SK-N-SH treated with all-trans-retinoic acid at 6 μM for 48 hours (cell line): ENCODE measurements around the gene SLC35A4.

Experiments used
- ATAC-seq: fragments of 200-7000 bp; cut with Tn5 transposase; 3 replicates; pipeline ENCODE4 v1.9.1; 2020; ENCODE audit warnings: mild to moderate bottlenecking, moderate library complexity
- ARNTL ChIP-seq: fragments of 450-650 bp; formaldehyde crosslinking; IDR thresholded peaks from 2 replicates; pipeline ENCODE4 v1.5.0; 2020; ENCODE audit warnings: low read depth, mild to moderate bottlenecking, moderate library complexity, borderline replicate concordance
- BACH2 ChIP-seq: fragments of 250-450 bp; sonication (Bioruptor Pico); IDR thresholded peaks from 2 replicates; pipeline ENCODE4 v1.9.0; 2021; ENCODE audit warnings: mild to moderate bottlenecking, borderline replicate concordance
- ESRRG ChIP-seq: fragments of 250-450 bp; sonication (Bioruptor Pico); IDR thresholded peaks from 2 replicates; pipeline ENCODE4 v1.6.1; 2021; ENCODE audit warnings: mild to moderate bottlenecking
- GLIS3 ChIP-seq: fragments of 250-450 bp; sonication (Bioruptor Pico); IDR thresholded peaks from 2 replicates; pipeline ENCODE4 v1.5.0; 2020; ENCODE audit warnings: mild to moderate bottlenecking, moderate library complexity
- ISL1 ChIP-seq: fragments of 250-450 bp; sonication (Bioruptor Pico); IDR thresholded peaks from 2 replicates; pipeline ENCODE4 v2.1.2; 2022; ENCODE audit warnings: mild to moderate bottlenecking, moderate library complexity
- OSR1 ChIP-seq: fragments of 250-450 bp; sonication (Bioruptor Pico); IDR thresholded peaks from 2 replicates; pipeline ENCODE4 v1.8.0; 2022; ENCODE audit warnings: moderate library complexity, mild to moderate bottlenecking, inconsistent platforms
- PATZ1 ChIP-seq: fragments of 250-450 bp; sonication (Bioruptor Pico); IDR thresholded peaks from 2 replicates; pipeline ENCODE4 v1.8.0; 2020; ENCODE audit warnings: mild to moderate bottlenecking, moderate library complexity, borderline replicate concordance
- PPARA ChIP-seq: fragments of 250-450 bp; sonication (Bioruptor Pico); IDR thresholded peaks from 2 replicates; pipeline ENCODE4 v1.5.0; 2020; ENCODE audit warnings: mild to moderate bottlenecking, borderline replicate concordance
- RARB ChIP-seq: fragments of 250-450 bp; sonication (Bioruptor Pico); IDR thresholded peaks from 2 replicates; pipeline ENCODE4 v1.8.0; 2021; ENCODE audit warnings: mild to moderate bottlenecking, moderate library complexity
- SNAI2 ChIP-seq: fragments of 250-450 bp; sonication (Bioruptor Pico); IDR thresholded peaks from 2 replicates; pipeline ENCODE4 v1.5.0; 2020; ENCODE audit warnings: mild to moderate bottlenecking, moderate library complexity
- TCF4 ChIP-seq: fragments of 250-450 bp; sonication (Bioruptor Pico); IDR thresholded peaks from 2 replicates; pipeline ENCODE4 v1.8.0; 2021; ENCODE audit warnings: mild to moderate bottlenecking, moderate library complexity, borderline replicate concordance
- TOX ChIP-seq: fragments of 250-450 bp; sonication (Bioruptor Pico); IDR thresholded peaks from 2 replicates; pipeline ENCODE4 v1.8.0; 2021; ENCODE audit warnings: mild to moderate bottlenecking, moderate library complexity, borderline replicate concordance
- ZC3H10 ChIP-seq: fragments of 250-450 bp; sonication (Bioruptor Pico); IDR thresholded peaks from 2 replicates; pipeline ENCODE4 v1.5.1; 2021; ENCODE audit warnings: mild to moderate bottlenecking, moderate library complexity
- ZFP3 ChIP-seq: fragments of 250-450 bp; sonication (Bioruptor Pico); IDR thresholded peaks from 2 replicates; pipeline ENCODE4 v1.5.0; 2020; ENCODE audit warnings: mild to moderate bottlenecking, moderate library complexity
- ZFP30 ChIP-seq: fragments of 450-650 bp; formaldehyde crosslinking; IDR thresholded peaks from 2 replicates; pipeline ENCODE4 v1.5.0; 2022; ENCODE audit warnings: mild to moderate bottlenecking, moderate library complexity
- ZNF70 ChIP-seq: fragments of 450-650 bp; formaldehyde crosslinking; IDR thresholded peaks from 2 replicates; pipeline ENCODE4 v1.5.0; 2020; ENCODE audit warnings: mild to moderate bottlenecking, moderate library complexity
- ZNF8 ChIP-seq: fragments of 450-650 bp; formaldehyde crosslinking; IDR thresholded peaks from 2 replicates; pipeline ENCODE4 v1.5.0; 2020; ENCODE audit warnings: mild to moderate bottlenecking, moderate library complexity
- TF ChIP-seq, protein P1 (sequence below): fragments of 250-450 bp; sonication (Bioruptor Pico); IDR thresholded peaks from 2 replicates; pipeline ENCODE4 v1.5.1; 2021; ENCODE audit warnings: mild to moderate bottlenecking, moderate library complexity
- TF ChIP-seq, protein P2 (sequence below): fragments of 250-450 bp; sonication (Bioruptor Pico); IDR thresholded peaks from 2 replicates; pipeline ENCODE4 v1.5.0; 2020; ENCODE audit warnings: mild to moderate bottlenecking, moderate library complexity
- TF ChIP-seq, protein P3 (sequence below): fragments of 250-450 bp; sonication (Bioruptor Pico); IDR thresholded peaks from 2 replicates; pipeline ENCODE4 v1.8.0; 2021; ENCODE audit warnings: low read depth, mild to moderate bottlenecking, moderate library complexity, borderline replicate concordance
- TF ChIP-seq, protein P4 (sequence below): fragments of 250-450 bp; sonication (Bioruptor Pico); IDR thresholded peaks from 2 replicates; pipeline ENCODE4 v1.5.1; 2020; ENCODE audit warnings: low read depth, mild to moderate bottlenecking, moderate library complexity

SLC35A4 gene

DNA sequence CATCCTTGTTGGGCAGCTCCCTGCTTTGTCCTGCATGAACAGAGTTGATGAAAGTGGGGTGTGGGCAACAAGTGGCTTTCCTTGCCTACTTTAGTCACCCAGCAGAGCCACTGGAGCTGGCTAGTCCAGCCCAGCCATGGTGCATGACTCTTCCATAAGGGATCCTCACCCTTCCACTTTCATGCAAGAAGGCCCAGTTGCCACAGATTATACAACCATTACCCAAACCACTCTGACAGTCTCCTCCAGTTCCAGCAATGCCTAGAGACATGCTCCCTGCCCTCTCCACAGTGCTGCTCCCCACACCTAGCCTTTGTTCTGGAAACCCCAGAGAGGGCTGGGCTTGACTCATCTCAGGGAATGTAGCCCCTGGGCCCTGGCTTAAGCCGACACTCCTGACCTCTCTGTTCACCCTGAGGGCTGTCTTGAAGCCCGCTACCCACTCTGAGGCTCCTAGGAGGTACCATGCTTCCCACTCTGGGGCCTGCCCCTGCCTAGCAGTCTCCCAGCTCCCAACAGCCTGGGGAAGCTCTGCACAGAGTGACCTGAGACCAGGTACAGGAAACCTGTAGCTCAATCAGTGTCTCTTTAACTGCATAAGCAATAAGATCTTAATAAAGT, 3.9 kb downstream of the SLC35A4 start (continued):
- TF ChIP-seq, protein P1, sequence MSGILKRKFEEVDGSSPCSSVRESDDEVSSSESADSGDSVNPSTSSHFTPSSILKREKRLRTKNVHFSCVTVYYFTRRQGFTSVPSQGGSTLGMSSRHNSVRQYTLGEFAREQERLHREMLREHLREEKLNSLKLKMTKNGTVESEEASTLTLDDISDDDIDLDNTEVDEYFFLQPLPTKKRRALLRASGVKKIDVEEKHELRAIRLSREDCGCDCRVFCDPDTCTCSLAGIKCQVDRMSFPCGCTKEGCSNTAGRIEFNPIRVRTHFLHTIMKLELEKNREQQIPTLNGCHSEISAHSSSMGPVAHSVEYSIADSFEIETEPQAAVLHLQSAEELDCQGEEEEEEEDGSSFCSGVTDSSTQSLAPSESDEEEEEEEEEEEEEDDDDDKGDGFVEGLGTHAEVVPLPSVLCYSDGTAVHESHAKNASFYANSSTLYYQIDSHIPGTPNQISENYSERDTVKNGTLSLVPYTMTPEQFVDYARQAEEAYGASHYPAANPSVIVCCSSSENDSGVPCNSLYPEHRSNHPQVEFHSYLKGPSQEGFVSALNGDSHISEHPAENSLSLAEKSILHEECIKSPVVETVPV, result no peak
- no peak for TF ChIP-seq TCF4 (CRISPR knock-in tag)
- TF ChIP-seq OSR1 (CRISPR knock-in tag), result no peak
- TF ChIP-seq ZFP3 (CRISPR knock-in tag), result no peak
- no peak for TF ChIP-seq PPARA (CRISPR knock-in tag)
- no peak for TF ChIP-seq BACH2 (CRISPR knock-in tag)
- TF ChIP-seq ZNF70 (CRISPR knock-in tag), result no peak
- no peak for TF ChIP-seq TOX (CRISPR knock-in tag)
- no peak for TF ChIP-seq ZFP30 (CRISPR knock-in tag)

- no peak for ATAC-seq
- TF ChIP-seq TCF4 (CRISPR knock-in tag) (no peak), GLIS3 (no peak), BACH2 (CRISPR knock-in tag) (no peak), ISL1 (no peak), RARB (CRISPR knock-in tag) (no peak), SNAI2 (no peak), OSR1 (CRISPR knock-in tag) (no peak), ZC3H10 (CRISPR knock-in tag) (no peak), ZNF70 (CRISPR knock-in tag) (no peak), ZFP3 (CRISPR knock-in tag) (no peak), TOX (CRISPR knock-in tag) (no peak), ESRRG (CRISPR knock-in tag) (no peak), ZNF8 (CRISPR knock-in tag) (no peak), ZFP30 (CRISPR knock-in tag) (no peak), ARNTL (CRISPR knock-in tag) (no peak), PATZ1 (no peak)
- TF ChIP-seq, protein P2, sequence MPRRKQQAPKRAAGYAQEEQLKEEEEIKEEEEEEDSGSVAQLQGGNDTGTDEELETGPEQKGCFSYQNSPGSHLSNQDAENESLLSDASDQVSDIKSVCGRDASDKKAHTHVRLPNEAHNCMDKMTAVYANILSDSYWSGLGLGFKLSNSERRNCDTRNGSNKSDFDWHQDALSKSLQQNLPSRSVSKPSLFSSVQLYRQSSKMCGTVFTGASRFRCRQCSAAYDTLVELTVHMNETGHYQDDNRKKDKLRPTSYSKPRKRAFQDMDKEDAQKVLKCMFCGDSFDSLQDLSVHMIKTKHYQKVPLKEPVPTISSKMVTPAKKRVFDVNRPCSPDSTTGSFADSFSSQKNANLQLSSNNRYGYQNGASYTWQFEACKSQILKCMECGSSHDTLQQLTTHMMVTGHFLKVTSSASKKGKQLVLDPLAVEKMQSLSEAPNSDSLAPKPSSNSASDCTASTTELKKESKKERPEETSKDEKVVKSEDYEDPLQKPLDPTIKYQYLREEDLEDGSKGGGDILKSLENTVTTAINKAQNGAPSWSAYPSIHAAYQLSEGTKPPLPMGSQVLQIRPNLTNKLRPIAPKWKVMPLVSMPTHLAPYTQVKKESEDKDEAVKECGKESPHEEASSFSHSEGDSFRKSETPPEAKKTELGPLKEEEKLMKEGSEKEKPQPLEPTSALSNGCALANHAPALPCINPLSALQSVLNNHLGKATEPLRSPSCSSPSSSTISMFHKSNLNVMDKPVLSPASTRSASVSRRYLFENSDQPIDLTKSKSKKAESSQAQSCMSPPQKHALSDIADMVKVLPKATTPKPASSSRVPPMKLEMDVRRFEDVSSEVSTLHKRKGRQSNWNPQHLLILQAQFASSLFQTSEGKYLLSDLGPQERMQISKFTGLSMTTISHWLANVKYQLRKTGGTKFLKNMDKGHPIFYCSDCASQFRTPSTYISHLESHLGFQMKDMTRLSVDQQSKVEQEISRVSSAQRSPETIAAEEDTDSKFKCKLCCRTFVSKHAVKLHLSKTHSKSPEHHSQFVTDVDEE (CRISPR knock-in tag), result no peak
- TF ChIP-seq, protein P3, sequence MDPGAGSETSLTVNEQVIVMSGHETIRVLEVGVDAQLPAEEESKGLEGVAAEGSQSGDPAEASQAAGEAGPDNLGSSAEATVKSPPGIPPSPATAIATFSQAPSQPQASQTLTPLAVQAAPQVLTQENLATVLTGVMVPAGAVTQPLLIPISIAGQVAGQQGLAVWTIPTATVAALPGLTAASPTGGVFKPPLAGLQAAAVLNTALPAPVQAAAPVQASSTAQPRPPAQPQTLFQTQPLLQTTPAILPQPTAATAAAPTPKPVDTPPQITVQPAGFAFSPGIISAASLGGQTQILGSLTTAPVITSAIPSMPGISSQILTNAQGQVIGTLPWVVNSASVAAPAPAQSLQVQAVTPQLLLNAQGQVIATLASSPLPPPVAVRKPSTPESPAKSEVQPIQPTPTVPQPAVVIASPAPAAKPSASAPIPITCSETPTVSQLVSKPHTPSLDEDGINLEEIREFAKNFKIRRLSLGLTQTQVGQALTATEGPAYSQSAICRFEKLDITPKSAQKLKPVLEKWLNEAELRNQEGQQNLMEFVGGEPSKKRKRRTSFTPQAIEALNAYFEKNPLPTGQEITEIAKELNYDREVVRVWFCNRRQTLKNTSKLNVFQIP, result no peak
- TF ChIP-seq, protein P1, result no peak
- TF ChIP-seq, protein P4, sequence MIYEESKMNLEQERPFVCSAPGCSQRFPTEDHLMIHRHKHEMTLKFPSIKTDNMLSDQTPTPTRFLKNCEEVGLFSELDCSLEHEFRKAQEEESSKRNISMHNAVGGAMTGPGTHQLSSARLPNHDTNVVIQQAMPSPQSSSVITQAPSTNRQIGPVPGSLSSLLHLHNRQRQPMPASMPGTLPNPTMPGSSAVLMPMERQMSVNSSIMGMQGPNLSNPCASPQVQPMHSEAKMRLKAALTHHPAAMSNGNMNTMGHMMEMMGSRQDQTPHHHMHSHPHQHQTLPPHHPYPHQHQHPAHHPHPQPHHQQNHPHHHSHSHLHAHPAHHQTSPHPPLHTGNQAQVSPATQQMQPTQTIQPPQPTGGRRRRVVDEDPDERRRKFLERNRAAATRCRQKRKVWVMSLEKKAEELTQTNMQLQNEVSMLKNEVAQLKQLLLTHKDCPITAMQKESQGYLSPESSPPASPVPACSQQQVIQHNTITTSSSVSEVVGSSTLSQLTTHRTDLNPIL (CRISPR knock-in tag), result no peak
Observed at GRCh38 chr5:140569197-140569596, 4.6 kb downstream of the SLC35A4 start.
